HG03469 (cell line): ENCODE results near the gene HOXD4.

ENCODE experiments used
- ATAC-seq: cut with Tn5 transposase; IDR thresholded peaks from one replicate; pipeline ENCODE4 v1.9.1; 2021; ENCODE audit warnings: mild to moderate bottlenecking, moderate library complexity, moderate number of reproducible peaks; ENCODE audit not compliant: unreplicated experiment

HOXD4 gene

DNA sequence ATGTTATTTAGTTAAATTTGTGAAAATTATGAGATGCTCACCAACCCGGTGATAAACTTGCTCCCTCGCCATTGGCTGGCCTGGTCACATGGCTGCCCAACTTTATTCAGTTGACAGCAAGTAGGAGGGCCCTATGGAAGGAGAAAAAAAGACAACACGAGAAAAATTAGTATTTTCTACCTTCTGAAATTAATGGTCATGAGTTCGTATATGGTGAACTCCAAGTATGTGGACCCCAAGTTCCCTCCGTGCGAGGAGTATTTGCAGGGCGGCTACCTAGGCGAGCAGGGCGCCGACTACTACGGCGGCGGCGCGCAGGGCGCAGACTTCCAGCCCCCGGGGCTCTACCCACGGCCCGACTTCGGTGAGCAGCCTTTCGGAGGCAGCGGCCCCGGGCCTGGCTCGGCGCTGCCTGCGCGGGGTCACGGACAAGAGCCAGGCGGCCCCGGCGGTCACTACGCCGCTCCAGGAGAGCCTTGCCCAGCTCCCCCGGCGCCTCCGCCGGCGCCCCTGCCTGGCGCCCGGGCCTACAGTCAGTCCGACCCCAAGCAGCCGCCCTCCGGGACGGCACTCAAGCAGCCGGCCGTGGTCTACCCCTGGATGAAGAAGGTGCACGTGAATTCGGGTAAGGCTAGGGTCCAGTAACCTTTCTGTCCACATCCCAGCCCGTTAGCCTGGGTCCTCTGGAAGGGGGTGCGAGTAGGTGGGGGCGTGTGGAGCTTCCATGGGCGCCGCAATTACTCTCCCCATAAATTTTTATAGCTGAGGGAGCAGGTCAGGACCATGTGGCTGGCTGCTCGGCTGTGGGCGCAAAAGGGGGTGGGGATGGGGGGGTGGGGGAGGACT, at the start of gene HOXD4:
TSS of gene HOXD4 (plus strand) at position 109 of the 846 bp plus-strand sequence. CDS start at position 193, 84 bp downstream.
- ATAC-seq = no peak

DNA sequence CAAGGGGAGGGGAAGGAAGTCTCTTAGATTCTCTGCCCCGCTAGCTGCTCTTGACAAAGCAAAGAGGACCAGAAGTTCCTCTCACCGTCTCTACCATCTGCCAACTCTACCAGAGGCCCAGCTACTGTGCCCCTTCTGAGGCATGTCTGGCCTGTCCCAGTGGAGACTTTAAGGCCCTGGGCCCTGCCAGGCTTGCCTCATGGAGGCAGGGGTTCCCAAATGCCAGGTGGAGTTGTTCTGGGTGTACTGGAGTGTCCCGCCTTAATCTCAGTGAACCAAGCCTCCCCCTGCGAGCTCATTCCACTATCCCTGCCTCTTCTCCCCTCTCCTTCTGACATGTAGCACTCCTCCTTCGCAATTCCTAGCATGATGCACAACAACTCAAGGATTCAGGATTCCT, 49.5 kb upstream of the HOXD4 start:
- ATAC-seq = no peak

DNA sequence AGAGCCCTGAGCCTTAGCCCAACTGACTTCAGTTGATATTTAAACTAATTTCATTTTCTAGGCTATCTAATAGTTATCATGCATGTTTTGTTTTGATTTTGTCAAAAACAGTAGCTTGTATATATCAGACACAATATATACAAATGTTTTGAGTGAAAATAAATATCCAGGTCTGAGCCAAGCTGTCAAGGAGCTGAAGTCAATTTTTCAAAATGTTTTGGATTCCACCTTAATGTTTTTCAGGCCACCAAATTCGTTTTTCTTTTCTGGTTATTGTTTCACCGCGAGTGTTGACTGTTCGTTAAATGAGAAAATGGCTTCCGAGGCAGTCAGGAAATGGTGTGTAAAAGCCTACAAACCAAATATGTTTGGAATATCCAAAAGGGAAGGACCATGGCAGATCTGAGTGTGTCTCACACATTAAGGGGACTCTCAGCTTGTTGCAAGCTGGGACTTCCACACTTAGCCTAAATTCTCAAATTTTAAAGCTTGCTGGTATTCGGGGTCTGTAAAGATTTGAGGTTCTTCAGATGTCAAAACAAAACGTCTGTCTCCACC, 49.0 kb upstream of the HOXD4 start:
- ATAC-seq = no peak

DNA sequence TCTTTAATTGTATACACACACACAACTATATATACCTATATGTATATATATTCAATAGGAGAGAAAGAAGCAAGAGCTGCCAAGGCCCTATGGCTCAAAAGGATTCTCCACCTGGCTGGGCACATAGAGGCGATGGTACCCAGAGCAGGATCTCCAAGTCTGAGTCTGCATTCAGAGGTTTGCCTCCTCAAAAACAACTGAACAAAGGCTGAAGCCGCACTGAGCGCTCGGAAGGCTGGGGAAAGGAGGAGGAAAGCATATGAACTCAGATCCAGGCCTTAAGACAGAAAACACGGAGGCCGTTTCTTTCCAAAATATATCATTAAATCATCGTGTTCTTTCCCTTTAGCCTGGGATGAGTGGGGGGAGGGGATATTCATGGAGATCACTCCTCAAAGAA, 48.2 kb upstream of the HOXD4 start:
- no peak for ATAC-seq

DNA sequence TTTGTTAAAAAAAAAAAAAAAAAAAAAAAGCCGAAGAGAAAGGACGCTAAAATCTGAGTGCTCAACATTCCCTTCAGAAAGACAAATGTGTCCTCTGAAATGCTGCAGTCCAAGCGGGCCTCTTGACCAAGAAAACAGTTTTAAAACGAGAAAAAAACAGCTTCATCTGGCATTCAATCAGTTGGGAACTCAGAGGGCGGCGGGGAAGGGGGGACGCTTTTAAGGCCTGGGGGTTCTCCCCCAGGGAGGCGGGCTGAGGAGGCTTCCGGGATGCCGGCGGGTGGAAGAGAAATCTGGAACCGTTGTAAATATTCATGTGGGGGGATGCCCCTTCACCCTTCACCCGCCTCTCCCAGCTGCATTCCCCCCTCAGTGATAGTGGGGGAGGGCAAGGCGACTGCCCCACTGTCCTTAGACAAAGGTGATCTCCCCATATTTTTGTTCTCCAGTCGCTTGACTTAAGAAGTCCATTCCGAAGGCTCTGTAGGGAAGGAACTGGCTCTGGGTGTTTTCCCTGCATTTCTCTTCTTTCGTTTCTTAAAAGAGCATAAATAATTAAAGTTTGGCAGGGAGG, 47.5 kb upstream of the HOXD4 start:
- no peak for ATAC-seq

DNA sequence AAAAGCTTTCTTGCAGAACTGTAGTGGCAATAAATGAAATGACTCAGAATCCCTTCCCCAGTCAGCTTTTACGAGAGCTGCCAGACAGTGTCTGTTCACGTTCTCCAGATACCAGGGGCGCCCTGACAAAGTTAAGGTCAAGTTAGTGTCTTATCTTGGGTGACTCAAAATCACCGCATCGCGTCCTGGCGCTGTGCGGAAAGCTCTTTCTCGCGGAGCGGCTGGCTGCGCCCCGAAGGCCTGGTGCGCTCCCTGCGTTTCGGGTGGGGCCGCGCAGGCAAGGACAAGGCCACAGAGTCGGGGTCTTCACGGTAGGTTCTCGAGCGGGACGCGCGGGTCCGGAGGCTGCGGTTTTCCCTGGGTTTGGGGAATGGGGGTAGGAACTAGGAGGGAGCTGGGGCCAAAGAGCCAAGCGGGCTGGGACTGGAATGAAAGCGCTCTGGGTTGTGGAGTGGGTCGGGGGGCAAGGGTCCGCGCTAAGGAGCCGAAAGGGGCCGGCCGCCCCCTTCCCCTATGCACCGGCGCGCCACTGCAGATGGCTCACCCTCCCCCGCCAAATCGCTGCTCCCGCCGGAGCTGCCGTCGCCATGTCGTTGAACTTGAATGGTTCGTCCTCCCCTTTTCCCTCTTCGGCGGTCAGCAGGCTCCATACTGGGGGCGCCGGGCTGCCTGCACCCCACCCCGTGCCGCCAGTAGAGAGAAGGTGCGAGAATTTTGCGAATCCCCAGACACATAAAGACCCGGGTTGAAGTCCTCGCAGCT, 46.9 kb upstream of the HOXD4 start:
- no peak for ATAC-seq

DNA sequence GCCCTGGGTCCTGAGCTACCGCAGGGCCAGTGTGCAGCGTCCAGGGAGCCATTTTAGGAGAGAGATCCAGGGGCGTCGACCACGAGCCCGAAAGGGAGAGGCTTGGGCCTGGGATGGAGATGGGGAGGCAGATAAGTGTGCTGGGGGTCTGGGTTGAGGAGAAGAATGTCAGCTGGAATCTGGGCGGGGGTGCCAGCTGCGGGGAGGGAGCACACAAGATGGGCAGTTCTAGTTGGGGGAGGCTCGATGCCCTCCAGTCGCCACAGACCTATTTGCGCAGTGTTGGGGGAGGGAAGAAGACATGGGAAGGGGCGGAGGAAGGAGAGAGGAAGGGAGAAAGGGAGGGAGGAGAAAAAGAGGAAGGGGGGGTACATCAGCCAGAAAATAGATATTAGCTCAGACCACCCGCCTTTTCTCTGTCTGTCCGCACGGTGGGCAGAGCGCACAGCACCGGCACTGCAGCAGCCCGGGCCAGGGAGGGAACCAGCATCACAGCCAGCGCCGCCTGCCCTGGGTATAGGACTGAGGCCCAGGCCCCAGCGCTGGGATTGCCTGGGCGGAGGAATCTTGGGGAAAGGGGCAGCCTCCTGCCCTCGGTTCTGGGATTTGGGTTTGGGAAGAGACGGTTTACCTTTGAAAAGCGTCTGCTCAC, 46.1 kb upstream of the HOXD4 start:
- no peak for ATAC-seq

DNA sequence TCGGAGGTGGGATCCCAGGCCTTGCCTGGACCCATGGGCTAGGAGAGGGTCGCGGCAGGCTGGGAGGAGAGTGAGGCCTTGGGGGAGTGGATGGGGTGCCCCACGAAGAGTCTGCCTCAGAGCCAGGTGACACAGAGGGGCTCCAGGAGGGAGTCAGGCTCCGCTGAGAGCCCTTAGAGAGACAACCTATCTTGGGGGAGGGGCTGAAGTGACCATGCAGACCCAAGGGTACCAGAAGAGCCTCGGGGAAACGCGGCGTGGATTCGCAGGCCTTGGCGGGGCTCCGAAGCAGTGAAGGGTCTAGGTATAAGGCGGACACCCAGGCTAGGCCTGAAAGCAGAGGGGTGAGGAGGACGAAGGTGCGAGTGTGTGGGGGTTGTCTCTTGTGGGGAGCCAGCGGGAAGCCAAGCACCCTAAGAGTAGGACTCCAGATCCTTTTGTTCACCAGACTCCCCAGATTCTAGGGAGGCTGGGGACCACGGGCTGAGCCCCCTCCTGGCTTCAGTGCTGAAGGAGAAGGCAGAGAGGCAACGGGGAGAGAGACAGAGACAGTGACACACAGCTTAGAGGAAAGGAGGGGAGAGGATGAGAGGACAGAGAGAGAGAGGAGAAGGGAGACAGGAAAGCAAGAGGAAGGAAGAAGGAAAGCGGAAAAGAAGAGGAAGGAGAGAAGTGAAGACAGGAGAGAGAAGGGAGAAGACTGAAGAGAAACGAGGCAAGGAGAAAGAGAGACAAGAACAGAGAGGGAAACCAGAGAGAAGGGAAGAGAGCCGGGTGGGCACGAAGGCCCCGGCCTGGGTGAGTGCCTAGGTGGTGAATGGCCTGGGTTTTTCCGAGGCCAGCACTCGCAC, 45.4 kb upstream of the HOXD4 start:
- no peak for ATAC-seq

DNA sequence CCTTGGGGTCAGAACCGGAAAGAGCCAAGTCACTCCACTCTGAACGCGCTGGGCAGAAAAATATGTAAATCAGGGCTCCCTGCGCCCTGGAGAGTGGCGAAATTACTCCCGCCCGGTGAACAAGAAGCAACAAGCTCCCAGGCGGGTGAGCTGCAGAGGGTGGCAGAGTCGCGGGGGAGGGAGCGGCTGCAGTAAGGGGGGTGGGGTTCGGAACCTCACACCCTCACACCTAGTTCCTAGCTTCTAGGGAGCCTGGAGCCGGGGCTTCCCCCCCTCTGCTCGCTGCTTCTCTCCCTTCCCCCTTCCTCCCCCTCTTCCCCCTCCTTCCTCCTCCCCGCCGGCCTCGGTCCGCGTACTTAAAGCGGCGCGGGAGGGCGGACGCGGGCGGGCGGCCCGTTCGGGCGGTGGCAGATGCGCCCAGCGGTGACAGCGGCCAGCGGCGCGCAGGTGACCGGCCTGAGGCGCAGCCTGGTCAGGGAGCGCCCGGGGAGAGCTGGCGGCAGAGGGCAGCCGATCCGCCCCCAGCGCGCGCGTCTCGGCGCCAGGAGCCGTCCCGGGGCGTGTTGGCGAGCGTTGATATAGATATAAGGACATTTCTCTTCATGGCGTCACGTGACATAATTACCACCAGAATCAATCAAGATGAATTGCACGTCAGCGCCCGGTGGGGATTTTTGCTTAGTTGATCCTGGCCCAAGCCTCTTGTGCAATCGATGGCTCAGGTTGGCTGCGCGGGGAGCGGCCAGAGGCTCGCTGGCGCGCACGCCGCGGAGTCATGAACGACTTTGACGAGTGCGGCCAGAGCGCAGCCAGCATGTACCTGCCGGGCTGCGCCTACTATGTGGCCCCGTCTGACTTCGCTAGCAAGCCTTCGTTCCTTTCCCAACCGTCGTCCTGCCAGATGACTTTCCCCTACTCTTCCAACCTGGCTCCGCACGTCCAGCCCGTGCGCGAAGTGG, 44.5 kb upstream of the HOXD4 start, which contains the start of gene HOXD11:
TSS of gene HOXD11 (plus strand) at position 700 of the 959 bp plus-strand sequence. CDS start at position 776, 76 bp downstream.
- no peak for ATAC-seq

DNA sequence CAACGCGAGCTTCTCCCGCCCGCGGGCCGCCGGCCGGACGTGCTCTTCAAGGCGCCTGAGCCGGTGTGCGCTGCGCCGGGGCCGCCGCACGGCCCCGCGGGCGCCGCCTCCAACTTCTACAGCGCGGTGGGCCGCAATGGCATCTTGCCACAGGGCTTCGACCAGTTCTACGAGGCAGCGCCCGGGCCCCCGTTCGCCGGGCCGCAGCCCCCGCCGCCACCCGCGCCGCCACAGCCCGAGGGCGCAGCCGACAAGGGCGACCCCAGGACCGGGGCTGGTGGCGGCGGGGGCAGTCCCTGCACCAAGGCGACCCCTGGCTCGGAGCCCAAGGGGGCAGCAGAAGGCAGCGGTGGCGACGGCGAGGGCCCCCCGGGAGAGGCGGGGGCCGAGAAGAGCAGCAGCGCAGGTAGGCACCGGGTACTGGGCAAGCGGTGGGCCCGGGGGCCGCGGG, 43.6 kb upstream of the HOXD4 start:
- no peak for ATAC-seq

DNA sequence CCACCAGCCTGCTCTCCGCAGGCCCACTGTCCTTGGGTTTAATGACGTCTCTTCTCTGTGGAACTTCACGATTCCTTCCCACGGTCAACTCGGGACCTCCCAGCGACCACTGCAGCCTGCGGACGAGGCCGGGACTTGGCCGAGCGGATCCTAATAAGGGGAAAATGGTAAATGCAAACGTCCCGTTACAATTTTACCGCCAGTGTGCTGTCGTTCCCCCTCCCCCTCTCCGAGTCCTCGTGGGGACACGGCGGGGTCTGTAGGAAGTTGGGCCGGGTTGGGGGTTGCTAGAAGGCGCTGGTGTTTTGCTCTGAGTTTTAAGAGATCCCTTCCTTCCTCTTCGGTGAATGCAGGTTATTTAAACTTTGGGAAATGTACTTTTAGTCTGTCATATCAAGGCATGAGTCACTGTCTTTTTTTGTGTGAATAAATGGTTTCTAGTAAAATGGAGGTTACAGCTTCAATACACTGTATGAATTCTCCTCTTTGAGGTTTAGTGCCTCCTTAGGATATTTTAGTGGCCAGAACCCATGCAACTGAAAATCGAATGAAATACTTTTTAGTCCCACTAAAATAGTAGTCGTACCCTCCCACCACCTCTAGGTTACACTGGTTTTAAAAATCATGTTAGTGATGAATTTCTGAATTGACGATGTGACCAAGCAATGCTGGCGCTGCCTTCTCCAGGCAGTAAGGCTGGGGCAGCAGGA, 42.0 kb upstream of the HOXD4 start:
- ATAC-seq = no peak

DNA sequence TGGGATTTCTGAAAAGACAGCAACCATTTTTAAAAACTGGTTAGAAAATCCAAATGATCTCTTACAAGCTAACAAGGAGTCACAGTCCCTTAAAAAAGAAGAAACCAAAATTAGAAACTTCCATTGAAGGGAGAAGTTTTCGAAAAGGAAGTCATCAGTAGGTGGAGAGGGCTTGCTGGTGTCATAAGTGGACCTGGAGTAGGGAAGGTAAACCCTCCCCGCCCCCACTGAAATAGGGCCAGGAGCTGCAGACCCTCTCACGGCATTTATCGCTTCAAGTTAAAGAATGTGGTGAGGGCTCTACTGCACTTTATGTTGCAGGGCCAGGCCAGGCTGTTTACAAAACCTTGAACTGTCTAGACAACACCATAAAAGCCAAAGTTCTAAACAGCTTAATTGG, 41.4 kb upstream of the HOXD4 start:
- no peak for ATAC-seq

DNA sequence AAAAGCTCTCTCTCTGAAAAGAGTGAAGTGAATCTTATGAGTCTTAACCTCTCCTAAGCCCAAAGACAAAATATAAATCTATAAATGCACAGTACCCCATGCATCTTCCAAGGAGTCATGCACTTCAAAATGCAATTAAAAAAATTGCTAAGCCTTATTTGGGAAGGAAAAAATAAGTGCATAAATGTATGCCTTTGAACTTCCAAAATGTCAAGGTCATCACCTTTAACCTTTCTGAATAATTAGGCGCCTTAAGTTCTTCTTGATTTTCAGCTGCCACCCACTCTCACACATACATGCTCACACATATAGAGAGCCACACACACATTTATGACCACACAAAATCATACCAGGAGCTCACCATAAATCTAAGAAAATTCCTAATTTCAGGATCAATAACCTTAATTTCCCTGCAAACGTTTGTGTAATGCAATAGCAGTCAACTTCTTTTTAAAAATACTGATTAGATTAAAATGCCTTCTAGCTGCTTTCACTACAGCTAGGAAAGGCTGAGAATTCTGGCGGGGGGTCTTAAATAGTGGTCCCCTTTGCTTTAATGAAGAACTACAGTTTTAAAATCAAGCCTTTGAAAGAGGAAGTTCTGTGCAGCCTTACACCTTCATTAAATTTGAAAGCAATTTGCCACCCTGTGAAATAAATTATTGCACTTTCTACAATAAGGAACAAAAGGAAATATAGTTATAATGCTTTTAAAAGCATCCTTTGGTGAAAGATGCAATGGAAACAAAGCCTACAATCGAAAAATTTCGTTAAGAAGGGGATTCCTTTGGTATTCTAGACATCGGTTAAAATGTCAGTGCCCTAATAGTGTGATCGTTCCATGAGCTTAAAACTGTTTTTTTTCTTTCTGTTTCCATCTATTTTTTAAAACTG, 40.7 kb upstream of the HOXD4 start:
- ATAC-seq = no peak

DNA sequence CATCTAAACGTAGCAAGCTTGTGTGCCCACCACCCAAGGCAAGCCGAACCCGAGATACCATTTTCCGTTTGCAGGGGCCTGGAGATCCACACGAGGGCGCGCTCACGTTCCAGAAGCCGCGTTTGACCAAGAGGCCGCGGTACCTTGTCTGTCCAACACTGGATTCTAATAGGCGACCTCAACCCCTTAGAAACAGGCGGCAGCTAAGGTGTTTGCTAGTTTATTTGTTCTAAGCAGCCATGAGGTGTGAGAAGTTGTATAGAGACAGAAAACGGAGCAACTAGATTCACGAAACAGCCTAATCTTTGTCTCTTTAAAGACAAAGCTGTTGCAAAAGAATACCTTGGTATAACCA, 40.1 kb upstream of the HOXD4 start:
- ATAC-seq = no peak

DNA sequence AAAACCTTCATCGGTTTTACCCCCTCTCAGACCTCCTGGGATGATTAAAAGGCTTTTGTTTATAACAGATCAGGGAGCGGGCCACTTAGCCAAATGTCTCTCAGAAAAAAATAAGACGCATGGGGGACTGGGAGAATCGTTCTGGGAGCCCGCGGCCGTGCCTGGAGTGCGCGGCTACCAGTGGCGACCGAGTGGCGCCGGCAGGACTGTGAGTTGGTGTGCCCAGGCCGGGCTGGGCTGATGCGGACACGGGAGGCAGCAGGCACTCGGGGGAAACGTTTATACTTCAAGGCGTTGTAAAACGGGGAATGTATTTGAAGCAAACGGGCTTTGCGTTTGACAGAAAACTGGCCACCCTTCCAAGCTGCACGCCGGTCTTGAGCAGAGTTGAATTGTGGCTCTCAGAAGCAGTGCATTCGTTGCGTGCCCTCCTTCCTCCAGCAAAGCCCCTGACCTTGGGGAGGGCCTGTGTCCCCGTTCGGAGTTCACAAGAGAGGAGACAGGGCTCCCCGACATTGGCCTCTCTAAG, 39.4 kb upstream of the HOXD4 start:
- ATAC-seq = no peak

DNA sequence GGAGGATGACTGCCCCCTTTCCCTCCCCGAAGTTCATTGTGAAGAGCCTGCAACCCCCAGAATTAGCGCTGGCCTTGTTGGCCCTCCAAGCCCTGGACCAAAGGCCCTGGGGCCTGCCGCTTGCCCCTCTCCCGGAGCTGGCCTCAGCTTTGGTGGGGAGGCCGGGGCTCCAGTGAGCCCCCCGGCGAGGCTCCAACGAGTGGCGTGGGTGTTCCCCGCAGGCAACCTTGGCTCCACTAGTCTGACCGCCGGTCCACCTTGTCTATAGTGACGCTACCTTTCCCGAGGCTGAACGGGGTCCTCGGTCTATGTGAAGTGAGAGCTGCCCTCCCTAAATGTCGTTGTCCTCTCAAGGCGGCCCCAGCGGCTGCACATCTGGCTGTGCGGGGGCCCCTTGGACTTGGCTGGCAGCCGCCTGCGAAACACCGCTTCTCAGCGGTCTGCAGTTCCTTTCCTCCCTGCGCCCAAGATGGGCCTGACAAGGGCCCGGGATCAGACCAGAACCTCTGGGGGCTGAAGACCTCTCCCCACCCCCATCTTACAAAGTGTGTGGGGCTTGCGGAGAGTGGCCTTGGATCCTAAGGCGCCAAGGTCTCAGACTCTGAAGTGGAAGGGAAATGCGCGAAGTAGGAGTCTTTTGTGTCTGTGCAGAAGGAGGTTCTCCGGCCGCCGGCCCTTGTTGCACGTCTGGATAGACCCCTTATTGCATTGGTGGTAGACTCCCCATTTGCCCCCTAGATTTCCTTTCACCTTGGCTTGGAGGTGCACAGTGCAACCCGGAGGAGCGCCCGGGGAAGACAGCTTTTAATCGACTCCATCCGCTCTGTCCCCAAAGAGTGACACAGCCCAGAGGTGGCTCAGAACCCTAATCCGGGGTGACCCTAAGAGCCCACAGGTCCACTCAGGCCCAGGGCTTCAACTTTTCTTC, 38.7 kb upstream of the HOXD4 start:
- ATAC-seq = no peak
